Neural progenitor cell (in vitro differentiated cells): Measurements from ENCODE around the gene SLC35E2B.

ENCODE experiments used
- CTCF ChIP-seq: fragments of 200-600 bp; sonication (generic); IDR thresholded peaks from 2 replicates; pipeline ENCODE4 v1.5.1; 2017; ENCODE audit warnings: antibody characterized with exemption, mild to moderate bottlenecking
- EZH2phosphoT487 ChIP-seq: fragments of 200-600 bp; sonication (generic); IDR thresholded peaks from 2 replicates; pipeline ENCODE4 v1.6.1; 2017; ENCODE audit warnings: antibody characterized with exemption

DNA sequence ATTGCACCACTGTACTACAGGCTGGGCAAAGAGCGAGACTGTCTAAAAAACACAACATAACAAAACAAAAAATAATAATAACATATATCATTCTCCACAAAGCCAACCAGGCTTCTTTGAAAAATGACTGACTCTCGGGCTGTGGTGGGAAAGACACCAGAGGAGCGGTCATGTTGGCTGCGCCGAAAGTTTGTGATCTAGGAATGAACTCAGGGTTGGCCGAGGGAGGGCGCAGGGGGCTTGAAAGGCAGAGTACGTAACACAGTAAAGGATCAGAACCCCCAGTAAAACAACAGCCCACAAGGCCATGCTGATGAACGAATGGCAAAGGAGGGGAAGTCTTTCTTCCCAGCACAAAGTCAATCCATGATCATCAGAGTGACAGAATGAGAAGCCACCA is 4.7 kb downstream of the SLC35E2B start:
- no peak for TF ChIP-seq CTCF
- no peak for TF ChIP-seq EZH2phosphoT487
